ENCODE data around the gene CDK19. TPM values are rescaled to one million over a fixed set of nuclear protein-coding genes. Genes with fewer than 3 reads are reported as not detected.

Gene CDK19
- total and polyA plus RNA-seq, 2 experiments from 2014 or later = 7.7 to 10.1 TPM

GRCh38 chr6:110653381-110653780, 161.9 kb downstream of the CDK19 start:
- H4K20me1 ChIP-seq (replicated peaks; ENCODE audit: insufficient read depth) = no peaks in the 10 kb centered on the region
- no peaks in the 10 kb centered on the region for H3K9me2 ChIP-seq (ENCODE audit: insufficient read depth)
- no peaks in the 10 kb centered on the region for H3K36me3 ChIP-seq (ENCODE audit: insufficient read depth)
- TF ChIP-seq ETS1 (IDR thresholded peaks at IDR 0.05) = no peak
- no peak for TF ChIP-seq ZNF331 (CRISPR knock-in tag; IDR thresholded peaks at IDR 0.05; ENCODE audit: low read depth)
- TF ChIP-seq JUNB (IDR thresholded peaks at IDR 0.05; ENCODE audit: unreplicated experiment) = no peak
- TF ChIP-seq, protein P1, sequence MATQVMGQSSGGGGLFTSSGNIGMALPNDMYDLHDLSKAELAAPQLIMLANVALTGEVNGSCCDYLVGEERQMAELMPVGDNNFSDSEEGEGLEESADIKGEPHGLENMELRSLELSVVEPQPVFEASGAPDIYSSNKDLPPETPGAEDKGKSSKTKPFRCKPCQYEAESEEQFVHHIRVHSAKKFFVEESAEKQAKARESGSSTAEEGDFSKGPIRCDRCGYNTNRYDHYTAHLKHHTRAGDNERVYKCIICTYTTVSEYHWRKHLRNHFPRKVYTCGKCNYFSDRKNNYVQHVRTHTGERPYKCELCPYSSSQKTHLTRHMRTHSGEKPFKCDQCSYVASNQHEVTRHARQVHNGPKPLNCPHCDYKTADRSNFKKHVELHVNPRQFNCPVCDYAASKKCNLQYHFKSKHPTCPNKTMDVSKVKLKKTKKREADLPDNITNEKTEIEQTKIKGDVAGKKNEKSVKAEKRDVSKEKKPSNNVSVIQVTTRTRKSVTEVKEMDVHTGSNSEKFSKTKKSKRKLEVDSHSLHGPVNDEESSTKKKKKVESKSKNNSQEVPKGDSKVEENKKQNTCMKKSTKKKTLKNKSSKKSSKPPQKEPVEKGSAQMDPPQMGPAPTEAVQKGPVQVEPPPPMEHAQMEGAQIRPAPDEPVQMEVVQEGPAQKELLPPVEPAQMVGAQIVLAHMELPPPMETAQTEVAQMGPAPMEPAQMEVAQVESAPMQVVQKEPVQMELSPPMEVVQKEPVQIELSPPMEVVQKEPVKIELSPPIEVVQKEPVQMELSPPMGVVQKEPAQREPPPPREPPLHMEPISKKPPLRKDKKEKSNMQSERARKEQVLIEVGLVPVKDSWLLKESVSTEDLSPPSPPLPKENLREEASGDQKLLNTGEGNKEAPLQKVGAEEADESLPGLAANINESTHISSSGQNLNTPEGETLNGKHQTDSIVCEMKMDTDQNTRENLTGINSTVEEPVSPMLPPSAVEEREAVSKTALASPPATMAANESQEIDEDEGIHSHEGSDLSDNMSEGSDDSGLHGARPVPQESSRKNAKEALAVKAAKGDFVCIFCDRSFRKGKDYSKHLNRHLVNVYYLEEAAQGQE (IDR thresholded peaks at IDR 0.05; ENCODE audit: unreplicated experiment) = no peak
- no peak for TF ChIP-seq NANOG (IDR thresholded peaks at IDR 0.05; ENCODE audit: borderline replicate concordance)
- no peak for TF ChIP-seq EZH2 (IDR thresholded peaks at IDR 0.05; ENCODE audit: low read depth, unreplicated experiment)
- no peak for TF ChIP-seq CREB1 (CRISPR knock-in tag; IDR thresholded peaks at IDR 0.05; ENCODE audit: low read depth)
- no peak for TF ChIP-seq CTCF (conservative IDR thresholded peaks at IDR 0.05; ENCODE audit: low read depth in 2 of 2)
- no peak for TF ChIP-seq POLR2AphosphoS5 (IDR thresholded peaks at IDR 0.05; ENCODE audit: low read depth)
- no peak for TF ChIP-seq ZNF114 (CRISPR knock-in tag; IDR thresholded peaks at IDR 0.05)
- TF ChIP-seq ZNF462 (CRISPR knock-in tag; IDR thresholded peaks at IDR 0.05) = no peak
- no peak for TF ChIP-seq EZH2phosphoT487 (IDR thresholded peaks at IDR 0.05; ENCODE audit: unreplicated experiment)
- DNase-seq (ENCODE audit: low spot score) = no peak
- no peaks in the 10 kb centered on the region for H3K79me2 ChIP-seq (replicated peaks; ENCODE audit: insufficient read depth)
- no peak overlapping the region for H3K27ac ChIP-seq (ENCODE audit: low read depth)
- no peaks in the 10 kb centered on the region for H3K27me3 Mint-ChIP-seq (ENCODE audit: insufficient read depth, low read depth, poor library complexity)
- no peaks in the 10 kb centered on the region for H3F3A ChIP-seq (replicated peaks; ENCODE audit: low read depth)
- H3K4me3 Mint-ChIP-seq = no peak overlapping the region
- H3K4me3 ChIP-seq = no peak overlapping the region
- peaks cover 20% of the 10 kb centered on the region; the same call in 2 of the 3 replicates for H3K4me1 Mint-ChIP-seq
- no peak for ATAC-seq
- H3K4me1 ChIP-seq (ENCODE audit: insufficient read depth) = peaks cover 7% of the 10 kb centered on the region
- H3K9me3 Mint-ChIP-seq = no peaks in the 10 kb centered on the region
- H3K4me2 ChIP-seq = no peak overlapping the region
- H3K36me3 Mint-ChIP-seq (ENCODE audit: low read depth) = no peaks in the 10 kb centered on the region
- H3K27ac Mint-ChIP-seq = no peak overlapping the region
- H2AFZ ChIP-seq = no peak overlapping the region
- no peaks in the 10 kb centered on the region for H3K27me3 ChIP-seq (ENCODE audit: insufficient read depth)
